IPS DF 6.9 (cell line): Measurements from ENCODE around the gene NTSR1.

ENCODE experiments used
- DNase-seq: peaks from one replicate; pipeline ENCODE4 v3.0.0-alpha.2; 2013; ENCODE audit warnings: low read depth, low spot score
- H3K27ac ChIP-seq: one replicate; pipeline ENCODE4 v1.5.1; 2013; ENCODE audit warnings: low read length, control low read depth
- H3K27me3 ChIP-seq: 2 replicates; pipeline ENCODE4 v1.6.1; 2013; ENCODE audit warnings: mild to moderate bottlenecking, low read length; ENCODE audit not compliant: control insufficient read depth, insufficient read depth
- H3K36me3 ChIP-seq: 2 replicates; pipeline ENCODE4 v1.6.1; 2013; ENCODE audit warnings: low read length; ENCODE audit not compliant: control insufficient read depth, insufficient read depth
- H3K4me1 ChIP-seq: 2 replicates; pipeline ENCODE4 v1.6.1; 2013; ENCODE audit warnings: low read length; ENCODE audit not compliant: control insufficient read depth, insufficient read depth
- H3K4me3 ChIP-seq: 2 replicates; pipeline ENCODE4 v1.5.1; 2013; ENCODE audit warnings: mild to moderate bottlenecking, low read length
- H3K9me3 ChIP-seq: 2 replicates; pipeline ENCODE4 v1.6.1; 2013; ENCODE audit warnings: low read length, inconsistent platforms; ENCODE audit not compliant: control insufficient read depth, insufficient read depth
- WGBS: extraction: QIAGEN DNeasy Blood & Tissue Kit; methylation state at CpG from one replicate; pipeline ENCODE4 v1.1.7; 2013; ENCODE audit warnings: mixed read lengths, missing lambda C conversion rate; ENCODE audit not compliant: insufficient read length, insufficient coverage; 5-methylcytosine and 5-hydroxymethylcytosine counted together

NTSR1 gene

DNA sequence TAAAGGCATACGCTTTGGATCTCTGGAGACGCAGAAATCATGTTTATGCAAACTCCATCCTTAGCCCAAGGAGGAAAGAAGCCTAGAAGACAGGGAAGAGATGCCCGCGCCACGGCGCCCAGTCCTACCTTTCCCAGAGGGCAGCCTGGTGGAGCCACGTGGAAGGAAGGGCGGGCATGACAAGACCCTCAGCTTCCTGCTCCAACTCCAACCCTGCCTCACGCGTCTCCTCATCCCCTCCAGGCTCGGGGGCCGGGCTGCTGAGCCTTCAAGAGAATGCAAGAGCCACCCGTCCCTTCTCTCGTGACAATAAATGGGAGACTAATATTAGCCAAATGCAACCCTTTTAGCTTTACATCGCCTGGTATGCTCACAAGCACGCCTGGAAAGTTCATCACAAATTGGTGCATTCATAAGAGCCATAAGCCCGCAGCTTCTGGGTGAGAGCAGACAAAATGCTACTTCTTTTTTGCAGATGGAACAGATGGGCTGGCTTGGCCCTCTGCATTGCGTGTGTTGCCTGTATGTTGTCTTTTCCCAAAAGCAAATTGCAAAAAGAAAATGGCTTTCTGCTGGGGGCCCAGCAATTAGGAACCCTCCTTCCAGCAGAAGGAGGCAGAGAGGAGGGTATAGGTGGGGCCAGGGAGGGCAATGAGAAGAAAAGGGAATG is 8.2 kb upstream of the NTSR1 start:
- WGBS, result no CpG with 5 or more reads among the region's 18 CpGs
- no peaks in the 10 kb centered on the region for H3K27me3 ChIP-seq
- no peak overlapping the region for H3K4me3 ChIP-seq
- no peaks in the 10 kb centered on the region for H3K9me3 ChIP-seq
- DNase-seq, result no peak
- H3K36me3 ChIP-seq, result no peaks in the 10 kb centered on the region
- H3K4me1 ChIP-seq, result no peaks in the 10 kb centered on the region
- H3K27ac ChIP-seq, result no peak overlapping the region

DNA sequence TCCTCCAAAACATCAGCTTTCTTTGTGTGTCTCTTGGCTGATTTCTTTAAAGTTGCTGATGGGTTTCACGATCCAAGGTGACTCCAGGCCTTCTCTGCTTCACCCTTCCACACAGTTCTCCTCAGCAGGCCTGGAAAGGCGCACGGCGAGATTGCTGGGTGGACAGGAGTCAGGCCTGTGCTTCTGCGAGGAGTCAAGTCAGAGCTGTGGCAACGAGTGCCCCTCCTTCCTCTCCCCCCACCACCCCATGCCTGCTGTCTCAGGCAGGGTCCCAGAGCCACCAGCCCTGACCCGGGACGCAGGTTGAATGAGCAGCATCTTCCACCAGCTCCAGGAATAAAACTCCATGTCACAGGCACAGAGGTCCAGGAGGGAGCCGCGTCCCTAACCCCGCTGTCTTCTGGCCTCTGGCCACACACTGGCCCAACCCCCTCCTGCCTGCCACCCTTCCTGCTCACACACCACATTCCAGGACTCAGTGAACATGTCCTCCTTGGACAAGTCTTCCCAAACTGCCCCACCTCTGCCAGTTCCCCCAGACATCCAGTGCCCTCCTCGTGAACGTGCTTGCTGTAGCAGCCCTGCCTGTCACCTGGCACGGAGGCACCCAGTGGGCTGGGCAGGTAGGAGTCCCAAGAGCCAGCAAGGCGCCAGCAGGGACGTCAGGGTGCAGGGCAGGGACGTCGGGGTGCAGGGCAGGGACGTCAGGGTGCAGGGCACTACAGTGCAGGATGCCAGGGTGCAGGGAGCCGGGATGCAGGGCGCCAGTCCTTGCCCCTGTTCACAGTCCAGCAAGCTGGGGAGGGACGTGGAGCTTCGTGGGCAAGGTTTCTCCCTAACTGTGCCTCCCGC is 7.2 kb upstream of the NTSR1 start:
- Histone ChIP-seq H3K36me3 (no peaks in the 10 kb centered on the region), H3K27me3 (no peaks in the 10 kb centered on the region), H3K4me3 (no peak overlapping the region), H3K4me1 (no peaks in the 10 kb centered on the region), H3K27ac (no peak overlapping the region), H3K9me3 (no peaks in the 10 kb centered on the region)
- WGBS, result no CpG with 5 or more reads among the region's 24 CpGs
- no peak for DNase-seq

- no peaks in the 10 kb centered on the region for H3K4me1 ChIP-seq
- no CpG with 5 or more reads among the region's 11 CpGs for WGBS
- no peaks in the 10 kb centered on the region for H3K36me3 ChIP-seq
- no peak for DNase-seq
- no peak overlapping the region for H3K4me3 ChIP-seq
- H3K27me3 ChIP-seq, result no peaks in the 10 kb centered on the region
- H3K27ac ChIP-seq, result no peak overlapping the region
- no peaks in the 10 kb centered on the region for H3K9me3 ChIP-seq
Observed at GRCh38 chr20:62702013-62702300, 6.7 kb upstream of the NTSR1 start.

DNA sequence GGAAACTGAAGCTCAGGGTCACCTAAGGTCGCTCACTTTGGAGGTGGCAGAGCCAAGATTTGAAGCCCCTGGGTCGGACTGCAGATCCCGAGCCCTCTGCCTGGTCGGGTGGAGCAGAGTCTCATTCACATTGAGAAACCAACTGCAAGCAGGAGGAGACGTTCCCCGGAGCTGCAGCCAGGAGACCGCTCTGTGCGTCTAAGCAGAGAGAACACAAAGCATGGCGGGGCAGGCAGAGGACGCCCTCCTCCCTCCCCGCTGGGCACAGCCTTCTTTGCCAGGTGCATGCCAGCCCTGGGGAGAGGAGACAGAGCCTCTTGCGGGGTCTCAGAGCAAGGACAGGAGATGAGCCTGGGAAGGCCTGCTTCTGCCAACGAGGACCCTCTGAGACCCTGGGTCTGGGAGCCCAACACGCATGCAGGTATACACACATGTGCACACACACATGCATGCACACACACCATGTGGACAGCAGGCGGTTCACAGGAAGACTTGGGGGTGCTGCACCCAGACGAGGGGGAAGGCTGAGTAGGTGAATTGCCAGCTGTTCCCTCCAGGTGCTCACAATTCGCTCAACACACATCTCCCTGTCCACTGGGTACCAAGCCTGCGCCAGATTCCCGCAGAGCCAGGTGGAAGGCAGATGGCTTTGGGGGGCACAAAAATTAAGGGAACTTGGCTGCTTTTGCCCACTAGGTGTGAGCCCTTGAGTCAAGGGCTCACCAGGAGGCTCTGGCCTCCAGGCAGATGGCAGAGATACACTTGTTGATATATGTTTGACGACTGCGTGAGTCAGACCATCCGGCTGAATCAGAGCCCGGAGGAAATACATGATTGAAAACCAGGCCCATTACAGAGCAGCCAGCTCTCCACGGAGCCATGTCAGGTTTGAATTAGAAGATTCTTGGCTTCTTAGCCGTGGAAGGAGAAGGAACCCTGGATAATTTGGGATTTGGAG is 5.5 kb upstream of the NTSR1 start:
- H3K27ac ChIP-seq, result no peak overlapping the region
- WGBS, result no CpG with 5 or more reads among the region's 25 CpGs
- H3K4me3 ChIP-seq, result no peak overlapping the region
- H3K4me1 ChIP-seq, result peaks cover 1% of the 10 kb centered on the region; the same call in 1 of the 2 replicates
- peaks cover under 1% of the 10 kb centered on the region; the same call in 1 of the 2 replicates for H3K27me3 ChIP-seq
- no peaks in the 10 kb centered on the region; the same call in 1 of the 2 replicates for H3K36me3 ChIP-seq
- DNase-seq, result no peak
- no peaks in the 10 kb centered on the region for H3K9me3 ChIP-seq

DNA sequence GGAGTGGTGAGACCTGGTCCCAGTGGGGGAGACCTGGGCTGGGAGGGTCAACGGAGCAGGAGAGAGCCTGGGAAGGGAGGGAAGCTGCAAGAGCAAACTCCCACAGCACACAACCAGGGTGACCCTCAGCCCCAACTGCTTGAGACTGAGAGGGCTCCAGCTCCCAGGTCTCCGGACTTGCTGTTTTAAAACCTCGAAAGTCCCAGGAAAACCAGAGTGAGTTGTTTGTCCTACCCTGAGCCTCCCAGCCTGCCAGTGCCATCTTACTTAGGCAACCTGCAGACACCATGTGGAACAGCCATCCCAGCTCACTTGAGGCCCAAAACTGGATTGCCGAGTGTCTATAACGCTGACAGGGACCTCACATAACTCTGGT is 4.8 kb upstream of the NTSR1 start:
- WGBS, result no CpG with 5 or more reads among the region's 5 CpGs
- Histone ChIP-seq H3K9me3 (no peaks in the 10 kb centered on the region), H3K27me3 (peaks cover 4% of the 10 kb centered on the region; the same call in 1 of the 2 replicates), H3K27ac (no peak overlapping the region), H3K4me3 (no peak overlapping the region), H3K4me1 (peaks cover 2% of the 10 kb centered on the region; the same call in 1 of the 2 replicates), H3K36me3 (no peaks in the 10 kb centered on the region; the same call in 1 of the 2 replicates)
- no peak for DNase-seq

GRCh38 chr20:62704341-62704948 is 4.2 kb upstream of the NTSR1 start:
- no CpG with 5 or more reads among the region's 21 CpGs for WGBS

DNA sequence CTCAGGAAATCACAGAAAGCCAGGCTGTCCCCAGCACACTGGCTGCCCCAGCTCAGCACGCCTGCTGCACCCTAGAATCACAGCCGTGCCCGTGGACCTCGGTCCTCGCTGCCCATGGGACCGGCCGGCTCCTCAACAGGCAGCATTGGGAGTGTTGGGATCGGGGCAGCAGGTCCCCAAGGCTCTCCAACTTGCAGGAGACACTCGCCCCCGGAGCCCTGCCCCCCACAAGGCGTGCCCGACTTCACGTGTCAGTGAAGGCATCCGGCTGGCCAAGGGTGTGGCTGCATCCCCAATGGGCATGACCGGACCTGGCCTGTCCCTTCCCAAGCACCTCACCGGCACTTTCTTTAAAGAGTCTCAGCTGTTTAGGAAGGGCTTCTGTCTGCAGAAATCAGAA is 3.0 kb upstream of the NTSR1 start:
- DNase-seq, result no peak
- no peak overlapping the region for H3K4me3 ChIP-seq
- peaks cover 2% of the 10 kb centered on the region; the same call in 1 of the 2 replicates for H3K4me1 ChIP-seq
- no peak overlapping the region for H3K27ac ChIP-seq
- no CpG with 5 or more reads among the region's 16 CpGs for WGBS
- H3K27me3 ChIP-seq, result peaks cover 17% of the 10 kb centered on the region; the same call in 1 of the 2 replicates
- H3K9me3 ChIP-seq, result no peaks in the 10 kb centered on the region
- no peaks in the 10 kb centered on the region; the same call in 1 of the 2 replicates for H3K36me3 ChIP-seq

More at GRCh38 chr20:62704341-62704948, 4.2 kb upstream of the NTSR1 start:
- Histone ChIP-seq H3K27me3 (peaks cover 8% of the 10 kb centered on the region; the same call in 1 of the 2 replicates), H3K4me1 (peaks cover 2% of the 10 kb centered on the region; the same call in 1 of the 2 replicates), H3K4me3 (no peak overlapping the region), H3K9me3 (no peaks in the 10 kb centered on the region), H3K27ac (no peak overlapping the region), H3K36me3 (no peaks in the 10 kb centered on the region; the same call in 1 of the 2 replicates)
- no peak for DNase-seq

- no peaks in the 10 kb centered on the region for H3K9me3 ChIP-seq
- no peak overlapping the region for H3K4me3 ChIP-seq
- H3K27ac ChIP-seq, result no peak overlapping the region
- WGBS, result no CpG with 5 or more reads among the region's 12 CpGs
- DNase-seq, result no peak
- H3K4me1 ChIP-seq, result peaks cover 2% of the 10 kb centered on the region; the same call in 1 of the 2 replicates
- H3K27me3 ChIP-seq, result peaks cover 17% of the 10 kb centered on the region; the same call in 1 of the 2 replicates
- no peaks in the 10 kb centered on the region; the same call in 1 of the 2 replicates for H3K36me3 ChIP-seq
Observed at GRCh38 chr20:62706344-62706743, 2.3 kb upstream of the NTSR1 start.

DNA sequence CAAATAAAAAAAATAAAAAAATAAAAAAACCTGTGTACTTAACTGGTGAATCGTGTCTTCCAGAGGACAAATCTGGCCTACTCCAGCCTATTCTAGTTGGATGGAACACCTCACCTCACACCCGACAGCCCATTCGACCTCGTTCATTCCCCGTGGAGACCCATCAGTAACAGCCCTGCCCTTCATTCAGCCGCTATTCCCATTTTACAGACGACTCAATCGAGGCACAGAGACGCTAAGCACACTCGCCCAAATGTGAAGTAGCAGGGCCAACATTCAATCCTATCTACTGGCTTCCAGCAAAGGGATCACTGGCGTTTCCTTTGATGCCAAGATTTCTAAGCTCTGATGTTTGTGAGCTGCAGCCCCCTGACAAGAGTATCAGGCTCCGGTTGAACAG is 1.8 kb upstream of the NTSR1 start:
- H3K27me3 ChIP-seq, result peaks cover 17% of the 10 kb centered on the region; the same call in 1 of the 2 replicates
- H3K4me1 ChIP-seq, result peaks cover 2% of the 10 kb centered on the region; the same call in 1 of the 2 replicates
- H3K36me3 ChIP-seq, result no peaks in the 10 kb centered on the region; the same call in 1 of the 2 replicates
- no peak for DNase-seq
- H3K27ac ChIP-seq, result no peak overlapping the region
- H3K4me3 ChIP-seq, result no peak overlapping the region
- WGBS, result no CpG with 5 or more reads among the region's 12 CpGs
- H3K9me3 ChIP-seq, result no peaks in the 10 kb centered on the region
